ENCODE measurements around the gene PSMB7.

Gene PSMB7

GRCh38 chr9:124377551-124378406 is 37.5 kb downstream of the PSMB7 start:
- no peak for DNase-seq

- no peak for DNase-seq
Observed at GRCh38 chr9:124376329-124376728, 38.9 kb downstream of the PSMB7 start.

GRCh38 chr9:124375726-124376125 is 39.5 kb downstream of the PSMB7 start:
- DNase-seq = no peak

GRCh38 chr9:124373851-124374250 is 41.4 kb downstream of the PSMB7 start:
- DNase-seq = no peak

GRCh38 chr9:124373386-124373785 is 41.9 kb downstream of the PSMB7 start:
- DNase-seq = no peak

- no peak for DNase-seq
Observed at GRCh38 chr9:124372038-124372437, 43.2 kb downstream of the PSMB7 start.

- DNase-seq = no peak
Observed at GRCh38 chr9:124370896-124371582, 44.2 kb downstream of the PSMB7 start.

GRCh38 chr9:124369231-124369797 is 45.9 kb downstream of the PSMB7 start:
- no peak for DNase-seq

- DNase-seq = no peak
Observed at GRCh38 chr9:124368692-124369091, 46.5 kb downstream of the PSMB7 start.

GRCh38 chr9:124366476-124367220 is 48.6 kb downstream of the PSMB7 start:
- DNase-seq = no peak

GRCh38 chr9:124365036-124365435 is 50.2 kb downstream of the PSMB7 start:
- no peak for DNase-seq

- no peak for DNase-seq
Observed at GRCh38 chr9:124364141-124364540, 51.1 kb downstream of the PSMB7 start.

- DNase-seq = no peak
Observed at GRCh38 chr9:124363326-124364096, 51.7 kb downstream of the PSMB7 start.

GRCh38 chr9:124361128-124361527 is 54.1 kb downstream of the PSMB7 start:
- no peak for DNase-seq

GRCh38 chr9:124359855-124360678 is 55.2 kb downstream of the PSMB7 start:
- DNase-seq = no peak

- no peak for DNase-seq
Observed at GRCh38 chr9:124359426-124359825, 55.8 kb downstream of the PSMB7 start.

- DNase-seq = no peak
Observed at GRCh38 chr9:124358631-124359030, 56.6 kb downstream of the PSMB7 start.

- DNase-seq = no peak
Observed at GRCh38 chr9:124357721-124358361, 57.4 kb downstream of the PSMB7 start.

GRCh38 chr9:124356745-124357390 is 58.4 kb downstream of the PSMB7 start:
- DNase-seq = no peak

All from stimulated activated CD4-positive, alpha-beta T cell treated with anti-CD3 and anti-CD28 coated beads, Interleukin-1b, Interleukin-23, amount 100 ng/mL, for 48 hours (primary cell).